ENCODE data around the gene BOLA2B.

- TF ChIP-seq EZH2phosphoT487 (IDR thresholded peaks at IDR 0.05; ENCODE audit: low read depth, severe bottlenecking, unreplicated experiment) (no peak), CTCF (IDR thresholded peaks at IDR 0.05; ENCODE audit: poor library complexity) (no peak)
Measured at GRCh38 chr16:30187556-30187865, 6.0 kb downstream of the BOLA2B start.

Data from hepatocyte (in vitro differentiated cells).